Endothelial cell of umbilical vein (primary cell): ENCODE data around the gene DHTKD1. TPM values are rescaled to one million over a fixed set of nuclear protein-coding genes. Genes with fewer than 3 reads are reported as not detected.
"Not testable (repeated sequence)": the region's sequence is repeated elsewhere in the genome, so short reads cannot be mapped to it uniquely, and the experiment has no call there.

Experiments
- BruUV-seq: library from RNA; stranded (reverse); fragments of 400-500 nt; replicated peaks from 2 replicates; lab custom pipeline; 2021; lab: Mats Ljungman, UMichigan
- CTCF ChIA-PET: fragments of 300-600, 350-600 bp; sonication (Branson Sonifier 250); formaldehyde crosslinking; loops from one replicate; lab custom pipeline; 2021; ENCODE audit warnings: antibody characterized with exemption, inconsistent platforms; lab: Charles Lee
- POLR2A ChIA-PET: fragments of 300-600, 350-600 bp; sonication (Branson Sonifier 250); formaldehyde crosslinking; loops from one replicate; lab custom pipeline; 2021; ENCODE audit warnings: antibody characterized with exemption, inconsistent platforms; lab: Charles Lee
- DNase-seq: peaks from one replicate; pipeline ENCODE4 v3.0.0-alpha.2; 2011; ENCODE audit warnings: low read depth, low spot score
- FAIRE-seq: peaks from 2 replicates; lab custom pipeline; 2011; peaks lifted over from hg19 to GRCh38; lab: Jason Lieb, UNC
- H2AFZ ChIP-seq: 2 replicates; pipeline ENCODE4 v1.6.0; 2012; ENCODE audit warnings: low read depth, low read length, control low read depth, inconsistent platforms
- H3K27ac ChIP-seq: 2 replicates; pipeline ENCODE4 v1.5.1; 2011; ENCODE audit warnings: low read depth, mild to moderate bottlenecking, control low read depth, low read length, moderate library complexity; ENCODE audit not compliant: insufficient read depth
- H3K27me3 ChIP-seq, 2 experiments: 2 replicates each; pipeline versions ENCODE4 v1.6.0 to v1.6.1; 2011; ENCODE audit warnings: low read length in 2 of 2, mixed read lengths in 1 of 2; ENCODE audit not compliant: control insufficient read depth in 2 of 2, insufficient read depth in 2 of 2
- H3K36me3 ChIP-seq, 2 experiments: 2 replicates in 1 of 2; 3 replicates in 1 of 2; pipeline ENCODE4 v1.5.1; 2011; ENCODE audit warnings: low read length in 2 of 2, mild to moderate bottlenecking in 1 of 2, moderate library complexity in 1 of 2; ENCODE audit not compliant: control insufficient read depth in 2 of 2, insufficient read depth in 2 of 2; ENCODE audit errors: extremely low read depth in 1 of 2
- H3K4me1 ChIP-seq: 3 replicates; pipeline ENCODE4 v1.5.1; 2011; ENCODE audit warnings: mild to moderate bottlenecking, low read length; ENCODE audit not compliant: control insufficient read depth, insufficient read depth; ENCODE audit errors: extremely low read depth
- H3K4me2 ChIP-seq: 2 replicates; pipeline ENCODE4 v1.6.1; 2011; ENCODE audit warnings: low read length, control low read depth, mixed read lengths; ENCODE audit not compliant: insufficient read depth
- H3K4me3 ChIP-seq, 3 experiments: fragments of 200-600 bp in 1 of 3; sonication (generic), shearing (Covaris generic) in 1 of 3; replicated peaks in 1 of 3; 2 replicates each; pipeline ENCODE4 v1.5.1; 2011 to 2016; ENCODE audit warnings: control low read depth in 3 of 3, low read length in 3 of 3, mild to moderate bottlenecking in 2 of 3, inconsistent platforms in 1 of 3, low read depth in 1 of 3, moderate library complexity in 1 of 3; ENCODE audit not compliant: insufficient read depth in 1 of 3
- H3K79me2 ChIP-seq: 2 replicates; pipeline ENCODE4 v1.6.0; 2012; ENCODE audit warnings: low read length, inconsistent platforms; ENCODE audit not compliant: control insufficient read depth, insufficient read depth
- H3K9ac ChIP-seq: replicated peaks from 2 replicates; pipeline ENCODE3; 2011; ENCODE audit warnings: low read length, control low read depth; ENCODE audit not compliant: insufficient read depth; ENCODE audit errors: extremely low read depth
- H3K9me1 ChIP-seq: replicated peaks from 3 replicates; pipeline ENCODE4 v1.6.0; 2011; ENCODE audit warnings: mild to moderate bottlenecking, low read length; ENCODE audit not compliant: control insufficient read depth, insufficient read depth; ENCODE audit errors: extremely low read depth
- H3K9me3 ChIP-seq: replicated peaks from 2 replicates; pipeline ENCODE4 v1.5.1; 2012; ENCODE audit warnings: low read length, inconsistent platforms; ENCODE audit not compliant: control insufficient read depth, insufficient read depth
- H4K20me1 ChIP-seq: replicated peaks from 2 replicates; pipeline ENCODE3; 2011; ENCODE audit warnings: mild to moderate bottlenecking, low read length; ENCODE audit not compliant: control insufficient read depth, insufficient read depth; ENCODE audit errors: extremely low read depth
- EZH2 ChIP-seq: IDR thresholded peaks from 2 replicates; pipeline ENCODE4 v1.6.1; 2012; ENCODE audit warnings: borderline replicate concordance, low read depth, mild to moderate bottlenecking, moderate library complexity, low read length, inconsistent platforms; ENCODE audit not compliant: severe bottlenecking
- POLR2A ChIP-seq: IDR thresholded peaks from 2 replicates; pipeline ENCODE4 v1.6.1; 2012; ENCODE audit warnings: low read depth, mild to moderate bottlenecking, control low read depth, low read length
- POLR2AphosphoS5 ChIP-seq: IDR thresholded peaks from 2 replicates; pipeline ENCODE4 v1.6.1; 2012; ENCODE audit warnings: low read depth, mild to moderate bottlenecking, control low read depth, low read length, moderate library complexity; ENCODE audit not compliant: insufficient read depth
- dilution Hi-C: fragments of 300-500 bp; cut with MboI; formaldehyde crosslinking; loops from one replicate; pipeline ENCODE4 v1.15.0; 2019; ENCODE audit warnings: low sequenced_read_pairs; ENCODE audit not compliant: extremely low pct_ligation_motif_present
- intact Hi-C: fragments of 100-400 bp; cut with micrococcal nuclease; formaldehyde crosslinking; loops from one replicate; pipeline ENCODE4 v1.10.0; 2022
- polyA plus RNA-seq, 4 experiments: library from polyadenylated mRNA; depleted of rRNA in 3 of 4; stranded (reverse) in 3 of 4; unstranded in 1 of 4; fragments of >200 nt; gene quantifications; 2 replicates each; pipeline versions ENCODE4 v1.2.1 to v1.2.3, GENCODE V29; 2011 to 2012; ENCODE audit warnings: missing spikeins in 1 of 4
- total RNA-seq: library from RNA; stranded (reverse); gene quantifications from 2 replicates; pipeline ENCODE4 v1.2.3, GENCODE V29; 2021

Gene DHTKD1
- total and polyA plus RNA-seq, 2 donors (not counting 3 experiments of a cell fraction or from before 2014, with no cell fraction given), result 15.3 to 22.9 TPM

DNA sequence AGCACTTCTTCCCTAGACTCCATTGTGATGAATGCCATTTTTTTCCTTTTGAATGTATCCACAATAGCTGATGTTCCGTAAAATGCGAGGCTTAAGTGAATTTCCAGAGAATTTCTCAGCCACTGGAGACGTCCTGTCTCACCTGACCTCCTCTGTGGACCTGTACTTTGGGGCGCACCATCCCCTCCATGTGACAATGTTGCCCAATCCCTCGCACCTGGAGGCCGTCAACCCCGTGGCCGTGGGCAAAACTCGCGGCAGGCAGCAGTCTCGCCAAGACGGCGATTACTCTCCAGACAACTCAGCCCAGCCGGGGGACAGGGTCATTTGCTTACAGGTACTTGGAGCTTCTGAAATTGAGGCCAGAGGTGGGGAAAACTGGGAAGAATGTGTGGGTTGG lies 20.2 kb downstream of the DHTKD1 start:
- no peak for FAIRE-seq
- no peaks in the 10 kb centered on the region for H3K79me2 ChIP-seq
- CTCF ChIA-PET, result no interaction called here
- intact Hi-C loops, result no loop called here
- no peaks in the 10 kb centered on the region for H3K9me3 ChIP-seq
- POLR2A ChIA-PET, result no interaction called here
- H4K20me1 ChIP-seq, result no peaks in the 10 kb centered on the region
- TF ChIP-seq EZH2, result no peak
- H3K9ac ChIP-seq, result no peak overlapping the region
- no peaks in the 10 kb centered on the region for H3K9me1 ChIP-seq
- dilution Hi-C loops, result no loop called here
- H3K4me3 ChIP-seq, result no peak overlapping the region
- no peak overlapping the region for H3K27ac ChIP-seq
- DNase-seq, result no peak
- peaks cover 0 to 11% of the 10 kb centered on the region in 2 experiments for H3K36me3 ChIP-seq
- H3K27me3 ChIP-seq, result no peaks in the 10 kb centered on the region
- H2AFZ ChIP-seq, result no peak overlapping the region
- no TSS peak for BruUV-seq
- H3K4me2 ChIP-seq, result no peak overlapping the region
- H3K4me1 ChIP-seq, result no peaks in the 10 kb centered on the region

DNA sequence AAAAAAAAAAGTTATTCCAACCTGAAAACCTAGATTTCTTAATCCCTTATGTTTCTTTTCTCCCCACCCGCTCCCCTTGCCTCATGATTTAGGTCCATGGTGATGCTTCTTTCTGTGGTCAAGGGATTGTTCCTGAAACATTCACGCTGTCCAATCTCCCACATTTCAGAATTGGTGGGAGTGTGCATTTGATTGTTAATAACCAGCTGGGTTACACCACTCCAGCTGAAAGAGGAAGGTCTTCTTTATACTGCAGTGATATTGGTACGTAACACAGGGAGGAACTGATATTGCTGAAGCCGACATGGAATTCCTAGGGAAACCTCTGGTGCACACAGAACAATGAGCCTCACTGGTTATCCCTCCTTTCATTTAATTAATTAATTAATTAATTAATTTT lies 22.7 kb downstream of the DHTKD1 start:
- CTCF ChIA-PET, result interaction anchor here (1.1 kb wide), 1 partner anchor 48 kb away, joined by 3 read pairs; no protein-coding TSS in a partner anchor
- no peak for TF ChIP-seq POLR2AphosphoS5
- TF ChIP-seq POLR2A, result no peak

DNA sequence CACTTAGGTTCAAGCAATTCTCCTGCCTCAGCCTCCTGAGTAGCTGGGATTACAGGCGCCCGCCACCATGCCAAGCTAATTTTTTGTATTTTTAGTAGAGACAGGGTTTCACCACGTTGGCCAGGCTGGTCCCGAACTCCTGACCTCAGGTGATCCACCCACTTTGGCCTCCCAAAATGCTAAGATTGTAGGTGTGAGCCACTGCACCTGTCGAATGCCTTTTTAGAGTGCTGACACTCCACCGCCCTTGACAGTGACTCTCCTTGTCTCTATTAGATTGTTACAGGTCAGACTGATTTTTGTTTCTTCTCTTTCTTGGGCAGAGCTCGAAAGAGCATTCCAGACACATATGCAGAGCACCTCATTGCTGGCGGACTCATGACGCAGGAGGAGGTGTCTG lies 28.6 kb downstream of the DHTKD1 start:
- H2AFZ ChIP-seq, FAIRE-seq, H3K27me3 ChIP-seq, H3K9ac ChIP-seq, intact Hi-C loops, H3K4me3 ChIP-seq, H3K4me2 ChIP-seq, H3K27ac ChIP-seq, BruUV-seq, H3K9me1 ChIP-seq, H3K4me1 ChIP-seq, POLR2A ChIA-PET, dilution Hi-C loops, H3K9me3 ChIP-seq, H3K79me2 ChIP-seq, DNase-seq, CTCF ChIA-PET, H4K20me1 ChIP-seq: not testable (repeated sequence)
- peaks cover 0 to 10% of the 10 kb centered on the region in 2 experiments for H3K36me3 ChIP-seq

More for the DNA sequence above, 22.7 kb downstream of the DHTKD1 start:
- no peak for FAIRE-seq
- Histone ChIP-seq H3K27ac (no peak overlapping the region), H4K20me1 (no peaks in the 10 kb centered on the region), H2AFZ (no peak overlapping the region), H3K79me2 (no peaks in the 10 kb centered on the region), H3K4me2 (no peak overlapping the region), H3K9me3 (no peaks in the 10 kb centered on the region), H3K4me3 (no peak overlapping the region), H3K36me3 (peaks cover 0 to 11% of the 10 kb centered on the region in 2 experiments), H3K9me1 (no peaks in the 10 kb centered on the region), H3K27me3 (no peaks in the 10 kb centered on the region), H3K4me1 (no peaks in the 10 kb centered on the region), H3K9ac (no peak overlapping the region)
- DNase-seq, result no peak
- no TSS peak for BruUV-seq
- POLR2A ChIA-PET, result no interaction called here
- dilution Hi-C loops, result no loop called here
- intact Hi-C loops, result no loop called here
